Lower lobe of right lung (tissue), 2 donors: ENCODE data around the gene IPMK. TPM values are rescaled to one million over a fixed set of nuclear protein-coding genes. Genes with fewer than 3 reads are reported as not detected.

Experiments used
- ATAC-seq, 2 donors: fragments of 200-7000 bp; cut with Tn5 transposase; one replicate each; pipeline ENCODE4 v1.9.1; 2020 to 2022; ENCODE audit warnings: mild to moderate bottlenecking in 2 of 2, moderate library complexity in 2 of 2
- DNase-seq: peaks from one replicate; pipeline ENCODE4 v3.0.0-alpha.2; 2020
- H3K27ac ChIP-seq: fragments of 200-600 bp; one replicate; pipeline ENCODE4 v1.8.0; 2022
- H3K27me3 ChIP-seq: fragments of 200-600 bp; one replicate; pipeline ENCODE4 v1.8.0; 2022; ENCODE audit warnings: low read depth
- H3K36me3 ChIP-seq: fragments of 200-600 bp; one replicate; pipeline ENCODE4 v1.8.0; 2022; ENCODE audit warnings: mild to moderate bottlenecking
- H3K4me1 ChIP-seq: fragments of 200-600 bp; one replicate; pipeline ENCODE4 v1.8.0; 2022
- H3K4me3 ChIP-seq: fragments of 200-600 bp; one replicate; pipeline ENCODE4 v1.8.0; 2022; ENCODE audit warnings: mild to moderate bottlenecking
- H3K9me3 ChIP-seq: fragments of 200-600 bp; one replicate; pipeline ENCODE4 v1.8.0; 2022
- CTCF ChIP-seq: fragments of 200-600 bp; IDR thresholded peaks from one replicate; pipeline ENCODE4 v1.8.0; 2022; ENCODE audit warnings: antibody characterized with exemption, mild to moderate bottlenecking
- intact Hi-C: fragments of 100-400 bp; cut with DNase I; formaldehyde crosslinking; loops from one replicate; pipeline ENCODE4 v1.11.0; 2022
- total RNA-seq: library from RNA; stranded (reverse); fragmentation: NEBNext Ultra II Directional; extraction: Animal tissue kit (Norgen Biotek cat#: 25700); gene quantifications from one replicate; pipeline ENCODE4 v1.2.1, GENCODE V29; 2021
- donor health status: DM: no; HTN: yes; CAD: no; lungs with severe emphysema.

IPMK gene
- total RNA-seq, 1 donor from 2014 or later: 7.5 TPM

GRCh38 chr10:58278274-58278961, 10.7 kb upstream of the IPMK start:
- ATAC-seq: no peak
- Histone ChIP-seq H3K27me3 (no peaks in the 10 kb centered on the region), H3K36me3 (peaks cover 7% of the 10 kb centered on the region), H3K4me3 (no peak overlapping the region), H3K9me3 (no peaks in the 10 kb centered on the region), H3K4me1 (peaks cover 14% of the 10 kb centered on the region), H3K27ac (no peak overlapping the region)
- intact Hi-C loops: no loop called here
- DNase-seq: no peak
- no peak for TF ChIP-seq CTCF

- H3K36me3 ChIP-seq: peaks cover 7% of the 10 kb centered on the region
- ATAC-seq: no peak
- DNase-seq: no peak
- no peaks in the 10 kb centered on the region for H3K27me3 ChIP-seq
- H3K27ac ChIP-seq: no peak overlapping the region
- no peak overlapping the region for H3K4me3 ChIP-seq
- intact Hi-C loops: no loop called here
- peaks cover under 1% of the 10 kb centered on the region for H3K4me1 ChIP-seq
- no peak for TF ChIP-seq CTCF
- no peaks in the 10 kb centered on the region for H3K9me3 ChIP-seq
These were observed 8.2 kb upstream of the IPMK start for GRCh38 chr10:58275908-58276307.

GRCh38 chr10:58275261-58275660, 7.6 kb upstream of the IPMK start:
- no peak overlapping the region for H3K4me3 ChIP-seq
- intact Hi-C loops: no loop called here
- DNase-seq: no peak
- no peak for ATAC-seq
- TF ChIP-seq CTCF: no peak
- H3K27ac ChIP-seq: no peak overlapping the region
- no peaks in the 10 kb centered on the region for H3K9me3 ChIP-seq
- H3K27me3 ChIP-seq: no peaks in the 10 kb centered on the region
- no peaks in the 10 kb centered on the region for H3K4me1 ChIP-seq
- peaks cover 7% of the 10 kb centered on the region for H3K36me3 ChIP-seq

- Histone ChIP-seq H3K4me3 (peak overlapping the region; percentile 65), H3K27me3 (no peaks in the 10 kb centered on the region), H3K36me3 (no peaks in the 10 kb centered on the region), H3K4me1 (peaks cover 23% of the 10 kb centered on the region), H3K9me3 (no peaks in the 10 kb centered on the region), H3K27ac (peak overlapping the region; percentile 98)
- ATAC-seq: no peak
- intact Hi-C loops: no loop called here
- DNase-seq: no peak
- TF ChIP-seq CTCF: no peak
These were observed 2.1 kb upstream of the IPMK start for GRCh38 chr10:58269782-58270290.

GRCh38 chr10:58268946-58269781, 1.5 kb upstream of the IPMK start, which contains the start of gene CISD1:
Gene CISD1 (plus strand): TSS chr10:58269162. CDS start chr10:58269274, 112 bp downstream.
- peak within 1 kb of the TSS; percentile 65 for H3K4me3 ChIP-seq
- H3K36me3 ChIP-seq: no peaks in the 10 kb centered on the region
- no peaks in the 10 kb centered on the region for H3K27me3 ChIP-seq
- peaks cover 27% of the 10 kb centered on the region for H3K4me1 ChIP-seq
- no peaks in the 10 kb centered on the region for H3K9me3 ChIP-seq
- no peak for TF ChIP-seq CTCF
- peak within 1 kb of the TSS; percentile 98 for H3K27ac ChIP-seq
- ATAC-seq (peak; percentile 93), DNase-seq (peak; percentile 99)
- intact Hi-C loops: no loop called here
